IMR-90 (cell line): ENCODE results near the gene SLC16A9. TPM values are rescaled to one million over a fixed set of nuclear protein-coding genes. Genes with fewer than 3 reads are reported as not detected.

ENCODE experiments used
- ATAC-seq: fragments of 200-7000 bp; cut with Tn5 transposase; 2 replicates; pipeline ENCODE4 v1.9.1; 2020; ENCODE audit warnings: low read depth, mild to moderate bottlenecking, moderate library complexity
- BruUV-seq: library from RNA; stranded (reverse); fragments of 400-500 nt; replicated peaks from 2 replicates; lab custom pipeline; 2021; lab: Mats Ljungman, UMichigan
- CTCF ChIA-PET: fragments of 300-600 bp; formaldehyde crosslinking; extraction: SDS; loops from one replicate; lab custom pipeline; 2021; ENCODE audit warnings: antibody characterized with exemption; lab: Yijun Ruan, JAX
- POLR2A ChIA-PET: fragments of 300-600 bp; sonication (Branson Sonifier 250); formaldehyde crosslinking; loops from one replicate; lab custom pipeline; 2022; ENCODE audit warnings: antibody characterized with exemption; ENCODE audit not compliant: unreplicated experiment; lab: Charles Lee
- DNase-seq: peaks from one replicate; pipeline ENCODE4 v3.0.0; 2013
- H2AFZ ChIP-seq: replicated peaks from 2 replicates; pipeline ENCODE3; 2013; ENCODE audit warnings: low read length, mild to moderate bottlenecking; ENCODE audit not compliant: poor library complexity
- H2AK5ac ChIP-seq: 2 replicates; pipeline ENCODE4 v1.6.1; 2013; ENCODE audit warnings: low read depth, low read length, inconsistent platforms
- H2AK9ac ChIP-seq: replicated peaks from 2 replicates; pipeline ENCODE3; 2013; ENCODE audit warnings: mild to moderate bottlenecking, low read depth, low read length, moderate library complexity; ENCODE audit not compliant: poor library complexity
- H2BK120ac ChIP-seq: 2 replicates; pipeline ENCODE4 v1.6.1; 2013; ENCODE audit warnings: low read depth, low read length, inconsistent platforms
- H2BK15ac ChIP-seq: 3 replicates; pipeline ENCODE4 v1.6.1; 2013; ENCODE audit warnings: low read depth, low read length, inconsistent platforms
- H2BK20ac ChIP-seq: 2 replicates; pipeline ENCODE4 v1.6.1; 2013; ENCODE audit warnings: low read depth, mild to moderate bottlenecking, inconsistent platforms, low read length, moderate library complexity
- H2BK5ac ChIP-seq: 2 replicates; pipeline ENCODE4 v1.6.1; 2013; ENCODE audit warnings: mild to moderate bottlenecking, low read depth, low read length, inconsistent platforms; ENCODE audit not compliant: poor library complexity, severe bottlenecking
- H3K14ac ChIP-seq: replicated peaks from 2 replicates; pipeline ENCODE4 v1.6.1; 2013; ENCODE audit warnings: low read depth, low read length, inconsistent platforms
- H3K18ac ChIP-seq: 2 replicates; pipeline ENCODE4 v1.6.1; 2013; ENCODE audit warnings: low read depth, low read length, control low read depth
- H3K23ac ChIP-seq: 2 replicates; pipeline ENCODE4 v1.6.1; 2013; ENCODE audit warnings: low read depth, low read length, inconsistent platforms
- H3K27ac ChIP-seq: 2 replicates; pipeline ENCODE4 v1.5.1; 2013; ENCODE audit warnings: mild to moderate bottlenecking, control low read depth, low read length; ENCODE audit not compliant: insufficient read depth
- H3K27me3 ChIP-seq: 2 replicates; pipeline ENCODE4 v1.6.1; 2013; ENCODE audit warnings: low read length; ENCODE audit not compliant: control insufficient read depth, insufficient read depth
- H3K36me3 ChIP-seq: 2 replicates; pipeline ENCODE4 v1.6.1; 2013; ENCODE audit warnings: low read length, mixed read lengths; ENCODE audit not compliant: control insufficient read depth, insufficient read depth
- H3K4ac ChIP-seq: 2 replicates; pipeline ENCODE4 v1.6.1; 2013; ENCODE audit warnings: low read depth, low read length, inconsistent platforms
- H3K4me1 ChIP-seq: 2 replicates; pipeline ENCODE4 v1.6.1; 2013; ENCODE audit warnings: low read length, mixed read lengths; ENCODE audit not compliant: control insufficient read depth, insufficient read depth
- H3K4me2 ChIP-seq: 2 replicates; pipeline ENCODE4 v1.6.1; 2013; ENCODE audit warnings: low read depth, mild to moderate bottlenecking, control low read depth, low read length, moderate library complexity
- H3K4me3 ChIP-seq: 2 replicates; pipeline ENCODE4 v1.5.1; 2013; ENCODE audit warnings: low read depth, mild to moderate bottlenecking, control low read depth, low read length, moderate library complexity; ENCODE audit not compliant: insufficient read depth
- H3K56ac ChIP-seq: 2 replicates; pipeline ENCODE4 v1.6.1; 2013; ENCODE audit warnings: low read length, inconsistent platforms; ENCODE audit not compliant: insufficient read depth; ENCODE audit errors: extremely low read depth
- H3K79me1 ChIP-seq, 2 experiments: 2 replicates each; pipeline ENCODE4 v1.6.1; 2013; ENCODE audit warnings: low read length in 2 of 2, inconsistent platforms in 1 of 2, low read depth in 1 of 2
- H3K9ac ChIP-seq: 2 replicates; pipeline ENCODE4 v1.6.1; 2013; ENCODE audit warnings: low read depth, low read length, control low read depth
- H3K9me1 ChIP-seq: 2 replicates; pipeline ENCODE4 v1.6.1; 2013; ENCODE audit warnings: low read length, inconsistent platforms; ENCODE audit not compliant: insufficient read depth
- H3K9me3 ChIP-seq: 2 replicates; pipeline ENCODE4 v1.6.1; 2013; ENCODE audit warnings: low read length; ENCODE audit not compliant: control insufficient read depth, insufficient read depth
- H4K20me1 ChIP-seq: 2 replicates; pipeline ENCODE4 v1.6.1; 2013; ENCODE audit warnings: low read length, inconsistent platforms; ENCODE audit not compliant: insufficient read depth
- H4K5ac ChIP-seq: 2 replicates; pipeline ENCODE4 v1.6.1; 2013; ENCODE audit warnings: mild to moderate bottlenecking, low read depth, low read length, control low read depth
- H4K8ac ChIP-seq, 2 experiments: 2 replicates each; pipeline ENCODE4 v1.6.1; 2013; ENCODE audit warnings: low read depth in 2 of 2, low read length in 2 of 2, control low read depth in 1 of 2, inconsistent platforms in 1 of 2
- H4K91ac ChIP-seq: 2 replicates; pipeline ENCODE4 v1.6.1; 2013; ENCODE audit warnings: low read depth, low read length, inconsistent platforms; ENCODE audit not compliant: insufficient read depth
- CHD1 ChIP-seq: IDR thresholded peaks from 2 replicates; pipeline ENCODE4 v1.6.1; 2012; ENCODE audit warnings: low read depth, low read length, improper control_type of control experiment
- FOS ChIP-seq: fragments of 150-350 bp; IDR thresholded peaks from 2 replicates; pipeline ENCODE4 v1.6.1; 2016; ENCODE audit warnings: low read depth, low read length
- MAFK ChIP-seq: IDR thresholded peaks from 2 replicates; pipeline ENCODE4 v1.6.1; 2012; ENCODE audit warnings: low read depth, low read length, improper control_type of control experiment
- MAZ ChIP-seq: IDR thresholded peaks from 2 replicates; pipeline ENCODE4 v1.6.1; 2012; ENCODE audit warnings: low read depth, mild to moderate bottlenecking, low read length, improper control_type of control experiment, moderate library complexity, borderline replicate concordance
- NFE2L2 ChIP-seq: fragments of 150-350 bp; IDR thresholded peaks from 2 replicates; pipeline ENCODE4 v1.6.1; 2016; ENCODE audit warnings: low read depth, mild to moderate bottlenecking, low read length
- RCOR1 ChIP-seq: IDR thresholded peaks from 2 replicates; pipeline ENCODE4 v1.6.1; 2012; ENCODE audit warnings: mild to moderate bottlenecking, low read length, improper control_type of control experiment; ENCODE audit not compliant: insufficient replicate concordance
- RFX5 ChIP-seq: IDR thresholded peaks from 2 replicates; pipeline ENCODE4 v1.8.0; 2012; ENCODE audit warnings: low read depth, mild to moderate bottlenecking, low read length, moderate library complexity
- SMC3 ChIP-seq: fragments of 150-350 bp; IDR thresholded peaks from 2 replicates; pipeline ENCODE4 v1.6.1; 2016; ENCODE audit warnings: low read depth, mild to moderate bottlenecking, antibody characterized with exemption, low read length, moderate library complexity
- WGBS, 2 experiments: methylation state at CpG; one replicate each; pipeline versions ENCODE4 v1.1.5 to v1.1.7; 2013; ENCODE audit warnings: missing lambda C conversion rate in 2 of 2; ENCODE audit not compliant: insufficient read length in 1 of 2; ENCODE audit errors: extremely low coverage in 2 of 2; 5-methylcytosine and 5-hydroxymethylcytosine counted together
- dilution Hi-C: fragments of 300-500 bp; cut with HindIII; formaldehyde crosslinking; loops from one replicate; pipeline ENCODE4 v1.14.3; 2018; ENCODE audit warnings: low sequenced_read_pairs; ENCODE audit not compliant: unreplicated experiment
- in situ Hi-C: fragments of 300-500 bp; cut with MboI; formaldehyde crosslinking; loops from 3 replicates; pipeline ENCODE4 v1.14.3; 2019; ENCODE audit warnings: low sequenced_read_pairs, inconsistent platforms, mixed read lengths
- intact Hi-C: fragments of 100-400 bp; cut with micrococcal nuclease; formaldehyde crosslinking; loops from 2 replicates; pipeline ENCODE4 v1.10.0; 2022
- polyA plus RNA-seq, 3 experiments: library from polyadenylated mRNA; depleted of rRNA; stranded (reverse); fragments of >200 nt; gene quantifications; 2 replicates each; pipeline ENCODE4 v1.2.3, GENCODE V29; 2012; ENCODE audit warnings: low replicate concordance in 1 of 3
- total RNA-seq: library from RNA; depleted of rRNA; stranded (reverse); fragments of >200 nt; gene quantifications from 2 replicates; pipeline ENCODE4 v1.2.3, GENCODE V29; 2012
- TF ChIP-seq, protein P1 (sequence below): fragments of 150-350 bp; IDR thresholded peaks from 2 replicates; pipeline ENCODE4 v1.6.1; 2016; ENCODE audit warnings: low read depth, mild to moderate bottlenecking, low read length, moderate library complexity, borderline replicate concordance
- TF ChIP-seq, protein P2 (sequence below): conservative IDR thresholded peaks from 2 replicates; pipeline ENCODE4 v1.5.1; 2012; ENCODE audit warnings: mild to moderate bottlenecking, low read depth, low read length, improper control_type of control experiment
- TF ChIP-seq, protein P3 (sequence below): fragments of 150-350 bp; IDR thresholded peaks from 2 replicates; pipeline ENCODE4 v1.6.1; 2017; ENCODE audit warnings: mild to moderate bottlenecking, antibody characterized with exemption, low read length, low read depth

Gene SLC16A9
- total and polyA plus RNA-seq, 2 of the 4 experiments (the other 2 are of a cell fraction) = 0.18 to 0.26 TPM

DNA sequence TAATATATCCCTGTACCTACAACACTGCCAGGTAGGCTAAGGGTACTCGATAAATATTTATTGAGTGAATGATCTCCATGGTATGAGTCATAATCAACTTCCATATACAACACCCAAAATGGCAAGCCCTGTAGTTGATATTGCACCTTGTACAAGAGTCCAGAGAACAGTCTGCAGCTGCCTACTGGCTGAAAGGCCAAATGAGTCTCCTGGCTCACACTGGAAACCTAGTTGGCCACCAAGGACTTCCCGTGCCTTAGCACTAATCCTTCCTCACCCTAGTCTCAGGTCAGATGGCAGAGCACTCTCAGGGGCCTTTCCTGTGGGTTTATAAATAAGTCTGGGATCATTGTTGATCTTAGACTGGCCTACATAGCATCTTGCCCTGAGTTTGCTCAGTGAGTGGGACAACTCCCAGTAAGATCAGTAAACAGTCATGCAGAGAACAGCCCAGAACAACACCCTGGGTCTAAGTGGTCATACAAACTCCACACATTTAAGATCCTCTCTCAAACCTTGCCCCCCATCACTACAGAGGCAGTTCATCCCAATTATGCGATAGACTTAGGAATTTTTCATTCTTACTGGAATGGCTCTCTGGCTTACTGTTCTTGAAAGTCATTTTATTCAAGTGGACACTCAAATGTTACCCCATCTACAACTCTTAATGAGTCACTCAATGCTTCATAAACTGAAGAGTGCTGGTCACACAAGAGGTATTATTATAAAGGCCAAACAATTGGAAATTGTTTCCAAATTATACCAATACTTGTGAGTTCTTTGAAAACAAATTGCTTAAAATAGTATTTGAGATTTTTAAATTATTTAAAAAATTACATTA is 14.7 kb upstream of the SLC16A9 start:
- WGBS, 2 experiments = 100% methylated on average over 1 of the region's 3 CpGs; no CpG with 5 or more reads in 1 of the 2 experiments
- Histone ChIP-seq H4K8ac (no peak overlapping the region), H3K9ac (no peak overlapping the region), H2AFZ (no peak overlapping the region), H3K56ac (no peak overlapping the region; the same call in 1 of the 2 replicates), H2BK20ac (no peak overlapping the region), H3K27ac (no peak overlapping the region), H3K36me3 (no peaks in the 10 kb centered on the region), H2AK9ac (no peak overlapping the region), H2BK120ac (no peak overlapping the region), H2BK15ac (no peak overlapping the region), H4K91ac (no peak overlapping the region), H3K27me3 (no peaks in the 10 kb centered on the region; the same call in 1 of the 2 replicates), H4K20me1 (no peaks in the 10 kb centered on the region), H3K9me1 (no peaks in the 10 kb centered on the region), H3K9me3 (no peaks in the 10 kb centered on the region), H3K4me1 (no peaks in the 10 kb centered on the region), H4K5ac (no peak overlapping the region), H3K79me1 (no peaks in the 10 kb centered on the region), H2BK5ac (no peak overlapping the region), H3K18ac (no peak overlapping the region), H3K14ac (no peak overlapping the region), H3K4me2 (no peak overlapping the region), H3K4ac (no peak overlapping the region), H3K4me3 (no peak overlapping the region), H3K23ac (no peak overlapping the region), H2AK5ac (no peak overlapping the region)
- CTCF ChIA-PET = no interaction called here
- dilution Hi-C loops = no loop called here
- intact Hi-C loops = no loop called here
- in situ Hi-C loops = no loop called here
- BruUV-seq = no TSS peak
- POLR2A ChIA-PET = no interaction called here
- no peak for TF ChIP-seq RFX5
- no peak for TF ChIP-seq NFE2L2
- TF ChIP-seq FOS = no peak
- TF ChIP-seq, protein P1, sequence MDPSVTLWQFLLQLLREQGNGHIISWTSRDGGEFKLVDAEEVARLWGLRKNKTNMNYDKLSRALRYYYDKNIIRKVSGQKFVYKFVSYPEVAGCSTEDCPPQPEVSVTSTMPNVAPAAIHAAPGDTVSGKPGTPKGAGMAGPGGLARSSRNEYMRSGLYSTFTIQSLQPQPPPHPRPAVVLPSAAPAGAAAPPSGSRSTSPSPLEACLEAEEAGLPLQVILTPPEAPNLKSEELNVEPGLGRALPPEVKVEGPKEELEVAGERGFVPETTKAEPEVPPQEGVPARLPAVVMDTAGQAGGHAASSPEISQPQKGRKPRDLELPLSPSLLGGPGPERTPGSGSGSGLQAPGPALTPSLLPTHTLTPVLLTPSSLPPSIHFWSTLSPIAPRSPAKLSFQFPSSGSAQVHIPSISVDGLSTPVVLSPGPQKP = no peak
- no peak for TF ChIP-seq MAFK
- no peak for TF ChIP-seq SMC3
- TF ChIP-seq MAZ = no peak
- TF ChIP-seq, protein P2, sequence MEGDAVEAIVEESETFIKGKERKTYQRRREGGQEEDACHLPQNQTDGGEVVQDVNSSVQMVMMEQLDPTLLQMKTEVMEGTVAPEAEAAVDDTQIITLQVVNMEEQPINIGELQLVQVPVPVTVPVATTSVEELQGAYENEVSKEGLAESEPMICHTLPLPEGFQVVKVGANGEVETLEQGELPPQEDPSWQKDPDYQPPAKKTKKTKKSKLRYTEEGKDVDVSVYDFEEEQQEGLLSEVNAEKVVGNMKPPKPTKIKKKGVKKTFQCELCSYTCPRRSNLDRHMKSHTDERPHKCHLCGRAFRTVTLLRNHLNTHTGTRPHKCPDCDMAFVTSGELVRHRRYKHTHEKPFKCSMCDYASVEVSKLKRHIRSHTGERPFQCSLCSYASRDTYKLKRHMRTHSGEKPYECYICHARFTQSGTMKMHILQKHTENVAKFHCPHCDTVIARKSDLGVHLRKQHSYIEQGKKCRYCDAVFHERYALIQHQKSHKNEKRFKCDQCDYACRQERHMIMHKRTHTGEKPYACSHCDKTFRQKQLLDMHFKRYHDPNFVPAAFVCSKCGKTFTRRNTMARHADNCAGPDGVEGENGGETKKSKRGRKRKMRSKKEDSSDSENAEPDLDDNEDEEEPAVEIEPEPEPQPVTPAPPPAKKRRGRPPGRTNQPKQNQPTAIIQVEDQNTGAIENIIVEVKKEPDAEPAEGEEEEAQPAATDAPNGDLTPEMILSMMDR = no peak
- no peak for TF ChIP-seq RCOR1
- TF ChIP-seq, protein P3, sequence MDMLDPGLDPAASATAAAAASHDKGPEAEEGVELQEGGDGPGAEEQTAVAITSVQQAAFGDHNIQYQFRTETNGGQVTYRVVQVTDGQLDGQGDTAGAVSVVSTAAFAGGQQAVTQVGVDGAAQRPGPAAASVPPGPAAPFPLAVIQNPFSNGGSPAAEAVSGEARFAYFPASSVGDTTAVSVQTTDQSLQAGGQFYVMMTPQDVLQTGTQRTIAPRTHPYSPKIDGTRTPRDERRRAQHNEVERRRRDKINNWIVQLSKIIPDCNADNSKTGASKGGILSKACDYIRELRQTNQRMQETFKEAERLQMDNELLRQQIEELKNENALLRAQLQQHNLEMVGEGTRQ = no peak
- TF ChIP-seq CHD1 = no peak
- no peak for ATAC-seq
- no peak for DNase-seq
